ENCODE data around the gene EPM2A. TPM values are rescaled to one million over a fixed set of nuclear protein-coding genes. Genes with fewer than 3 reads are reported as not detected.

The EPM2A gene
- total RNA-seq, 5 donors from 2014 or later (not counting 1 experiment from before 2014, with no cell fraction given), result 9.0 to 13.5 (median 10.7) TPM

- Mint-ChIP-seq H3K27ac (no peak overlapping the region), H3K4me1 (peaks cover 3 to 11% (median 9%) of the 10 kb centered on the region in 3 donors), H3K36me3 (peaks cover 16% of the 10 kb centered on the region), H3K9me3 (no peaks in the 10 kb centered on the region), H3K4me3 (no peak overlapping the region), H3K27me3 (no peaks in the 10 kb centered on the region)
- ATAC-seq (replicated peaks in 1 of 4), result peak; percentile 60 to 82 (median 65)
- CTCF ChIA-PET, result interaction anchor here (0.5 to 1.7 kb wide), 19 partner anchors 9 to 1909 kb away, joined by 3 to 8 read pairs (median 3); no protein-coding TSS in a partner anchor
- Histone ChIP-seq H3K27me3 (replicated peaks in 1 of 2; ENCODE audit: control insufficient read depth in 2 of 2, extremely low read depth in 1 of 2, insufficient read depth in 2 of 2, low read length in 1 of 2) (no peaks in the 10 kb centered on the region), H3K4me3 (ENCODE audit: control insufficient read depth in 1 of 2, extremely low read depth in 1 of 2, low read length in 1 of 2) (no peak overlapping the region), H3K4me1 (ENCODE audit: control insufficient read depth in 1 of 2, extremely low read depth in 1 of 2, insufficient read depth in 2 of 2, low read length in 2 of 2) (peaks cover 0 to 3% of the 10 kb centered on the region in 2 experiments), H3K9me3 (no peaks in the 10 kb centered on the region), H3K36me3 (ENCODE audit: control insufficient read depth in 2 of 2, extremely low read depth in 1 of 2, insufficient read depth in 1 of 2, low read length in 1 of 2) (no peaks in the 10 kb centered on the region), H3K27ac (ENCODE audit: low read length) (no peak overlapping the region)
- WGBS (ENCODE audit: insufficient coverage), result 65% methylated on average over 10 of the region's 11 CpGs
- peak; percentile 18 to 79 (median 63) for DNase-seq
- POLR2A ChIA-PET, result interaction anchor here (0.5 to 0.6 kb wide), 2 partner anchors 40 to 330 kb away, joined by 3 read pairs; partner anchors contain the start of gene SHPRH (in 1 of the 2)
These were observed 101.2 kb downstream of the EPM2A start for GRCh38 chr6:145633981-145634627.

DNA sequence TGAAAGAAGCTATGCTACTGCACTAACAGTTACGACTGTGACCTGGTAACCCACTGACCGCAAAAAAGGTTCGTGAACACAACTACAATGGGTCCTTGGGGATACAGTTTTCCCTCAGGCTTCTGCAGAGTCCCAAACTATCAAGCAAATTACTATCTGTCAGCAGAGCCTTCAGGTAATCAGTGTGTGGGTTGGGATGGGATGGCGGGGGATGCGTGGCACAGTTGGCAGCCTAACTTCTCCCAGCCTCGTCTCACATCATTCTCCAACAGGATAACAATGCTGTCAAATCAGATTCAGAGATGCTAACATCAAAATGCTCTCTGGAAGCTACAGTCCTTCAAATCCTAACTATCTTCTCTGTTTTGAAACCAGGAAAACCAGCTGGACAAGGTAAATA lies 102.3 kb downstream of the EPM2A start:
- ATAC-seq (replicated peaks in 1 of 4), result no peak
- Mint-ChIP-seq H3K9me3 (no peaks in the 10 kb centered on the region), H3K4me1 (peaks cover 3 to 11% (median 9%) of the 10 kb centered on the region in 3 donors), H3K4me3 (no peak overlapping the region), H3K27me3 (no peaks in the 10 kb centered on the region), H3K27ac (no peak overlapping the region), H3K36me3 (peaks cover 26% of the 10 kb centered on the region)
- Histone ChIP-seq H3K27me3 (replicated peaks in 1 of 2; ENCODE audit: control insufficient read depth in 2 of 2, extremely low read depth in 1 of 2, insufficient read depth in 2 of 2, low read length in 1 of 2) (no peaks in the 10 kb centered on the region), H3K4me1 (ENCODE audit: control insufficient read depth in 1 of 2, extremely low read depth in 1 of 2, insufficient read depth in 2 of 2, low read length in 2 of 2) (peaks cover 0 to 3% of the 10 kb centered on the region in 2 experiments), H3K27ac (ENCODE audit: low read length) (no peak overlapping the region), H3K9me3 (no peaks in the 10 kb centered on the region), H3K36me3 (ENCODE audit: control insufficient read depth in 2 of 2, extremely low read depth in 1 of 2, insufficient read depth in 1 of 2, low read length in 1 of 2) (no peaks in the 10 kb centered on the region), H3K4me3 (ENCODE audit: control insufficient read depth in 1 of 2, extremely low read depth in 1 of 2, low read length in 1 of 2) (no peak overlapping the region)
- 89% methylated on average over 3 of the region's 6 CpGs for WGBS (ENCODE audit: insufficient coverage)
- DNase-seq, result no peak
- ChIA-PET CTCF (interaction anchor here (0.6 to 1.7 kb wide), 10 partner anchors 10 to 1050 kb away, joined by 3 to 6 read pairs (median 4); no protein-coding TSS in a partner anchor), POLR2A (no interaction called here)

DNA sequence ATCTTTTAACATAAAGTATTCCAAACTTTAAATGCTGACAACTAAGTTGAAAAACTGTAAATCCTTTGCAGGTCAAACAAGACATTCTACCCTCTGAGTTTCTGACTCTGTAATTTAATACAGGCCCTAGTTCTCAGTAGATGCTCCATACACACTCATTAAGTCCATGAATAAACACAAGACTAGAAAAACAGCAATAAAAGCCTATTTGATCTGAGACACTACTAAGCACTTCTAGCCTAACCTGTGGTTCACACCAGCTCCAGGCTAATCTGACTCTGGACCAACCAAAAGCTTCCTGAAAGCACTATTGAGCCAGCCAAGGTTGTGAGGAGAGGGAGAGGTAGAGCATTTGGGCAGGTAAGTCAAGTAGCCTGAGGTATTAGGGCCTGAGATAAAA lies 103.9 kb downstream of the EPM2A start:
- Histone ChIP-seq H3K27ac (ENCODE audit: low read length) (no peak overlapping the region), H3K36me3 (ENCODE audit: control insufficient read depth in 2 of 2, extremely low read depth in 1 of 2, insufficient read depth in 1 of 2, low read length in 1 of 2) (peaks cover 0 to 7% of the 10 kb centered on the region in 2 donors), H3K27me3 (replicated peaks in 1 of 2; ENCODE audit: control insufficient read depth in 2 of 2, extremely low read depth in 1 of 2, insufficient read depth in 2 of 2, low read length in 1 of 2) (no peaks in the 10 kb centered on the region), H3K9me3 (no peaks in the 10 kb centered on the region), H3K4me3 (ENCODE audit: control insufficient read depth in 1 of 2, extremely low read depth in 1 of 2, low read length in 1 of 2) (no peak overlapping the region), H3K4me1 (ENCODE audit: control insufficient read depth in 1 of 2, extremely low read depth in 1 of 2, insufficient read depth in 2 of 2, low read length in 2 of 2) (peaks cover 0 to 3% of the 10 kb centered on the region in 2 experiments)
- POLR2A ChIA-PET, result no interaction called here
- Mint-ChIP-seq H3K4me1 (peaks cover 3 to 11% (median 9%) of the 10 kb centered on the region in 3 donors), H3K4me3 (no peak overlapping the region), H3K27me3 (no peaks in the 10 kb centered on the region), H3K27ac (no peak overlapping the region), H3K9me3 (no peaks in the 10 kb centered on the region), H3K36me3 (peaks cover 37% of the 10 kb centered on the region)
- CTCF ChIA-PET, result interaction anchor here in 1 of 2 donors (0.8 kb wide), 1 partner anchor 1664 kb away, joined by 6 read pairs; no protein-coding TSS in a partner anchor
- ATAC-seq (replicated peaks in 1 of 4), result no peak
- DNase-seq, result no peak

DNA sequence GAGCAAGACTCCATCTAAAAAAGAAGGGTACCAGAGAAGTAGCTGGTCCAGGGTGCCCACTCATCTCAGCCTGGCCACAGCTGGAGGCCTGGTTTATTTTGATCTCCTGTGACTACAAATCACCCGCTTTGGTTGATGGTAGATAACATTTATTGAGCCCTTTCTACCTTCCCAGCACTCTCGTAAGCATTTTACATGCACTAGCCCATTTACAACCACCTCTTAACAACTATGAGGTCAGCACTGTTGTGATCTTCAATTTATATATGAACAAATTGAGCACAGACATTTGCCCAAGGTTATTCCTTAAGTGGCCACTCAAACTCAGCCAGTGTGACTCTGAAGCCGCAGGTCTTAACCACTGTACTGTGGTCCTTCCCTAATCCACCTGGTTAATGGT lies 104.7 kb downstream of the EPM2A start:
- no peaks in the 10 kb centered on the region for H3K9me3 ChIP-seq
- Mint-ChIP-seq H3K36me3 (peaks cover 43% of the 10 kb centered on the region), H3K4me1 (peaks cover 3 to 11% (median 9%) of the 10 kb centered on the region in 3 donors), H3K27me3 (no peaks in the 10 kb centered on the region), H3K27ac (no peak overlapping the region), H3K4me3 (no peak overlapping the region), H3K9me3 (no peaks in the 10 kb centered on the region)
- no peak overlapping the region for H3K27ac ChIP-seq (ENCODE audit: low read length)
- H3K4me1 ChIP-seq (ENCODE audit: control insufficient read depth in 1 of 2, extremely low read depth in 1 of 2, insufficient read depth in 2 of 2, low read length in 2 of 2), result peaks cover 0 to 3% of the 10 kb centered on the region in 2 experiments
- H3K36me3 ChIP-seq (ENCODE audit: control insufficient read depth in 2 of 2, extremely low read depth in 1 of 2, insufficient read depth in 1 of 2, low read length in 1 of 2), result peaks cover 0 to 7% of the 10 kb centered on the region in 2 donors
- POLR2A ChIA-PET, result no interaction called here
- no peak for ATAC-seq (replicated peaks in 1 of 4)
- no peak overlapping the region for H3K4me3 ChIP-seq (ENCODE audit: control insufficient read depth in 1 of 2, extremely low read depth in 1 of 2, low read length in 1 of 2)
- no peak for DNase-seq
- CTCF ChIA-PET, result no interaction called here
- H3K27me3 ChIP-seq (replicated peaks in 1 of 2; ENCODE audit: control insufficient read depth in 2 of 2, extremely low read depth in 1 of 2, insufficient read depth in 2 of 2, low read length in 1 of 2), result no peaks in the 10 kb centered on the region
- WGBS (ENCODE audit: insufficient coverage), result 100% methylated on average over 1 of the region's 3 CpGs

DNA sequence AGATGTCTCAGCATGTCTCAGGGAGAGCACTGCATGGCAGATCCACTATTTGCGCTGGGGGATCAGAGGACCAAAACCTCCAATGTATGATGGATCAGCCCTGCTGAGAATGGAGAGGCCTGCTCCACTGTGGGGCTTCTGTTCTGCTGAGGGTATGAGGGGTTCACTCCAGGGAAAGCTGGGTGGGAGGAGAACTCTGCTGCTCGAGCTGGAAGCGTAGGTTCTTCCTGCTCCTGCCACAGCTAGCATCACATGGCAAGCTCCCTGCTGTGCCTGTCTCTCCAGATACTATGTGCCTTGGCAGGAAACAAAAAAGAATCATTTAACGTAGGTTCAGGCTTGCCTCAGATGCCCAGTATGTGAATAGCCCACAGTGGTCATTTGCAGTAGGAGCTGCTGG lies 105.8 kb downstream of the EPM2A start:
- Mint-ChIP-seq H3K27ac (no peak overlapping the region), H3K36me3 (peaks cover 43% of the 10 kb centered on the region), H3K27me3 (no peaks in the 10 kb centered on the region), H3K9me3 (no peaks in the 10 kb centered on the region), H3K4me3 (no peak overlapping the region), H3K4me1 (peaks cover 3 to 7% (median 7%) of the 10 kb centered on the region in 3 donors)
- H3K4me1 ChIP-seq (ENCODE audit: control insufficient read depth in 1 of 2, extremely low read depth in 1 of 2, insufficient read depth in 2 of 2, low read length in 2 of 2), result peaks cover 0 to 3% of the 10 kb centered on the region in 2 experiments
- no peaks in the 10 kb centered on the region for H3K27me3 ChIP-seq (replicated peaks in 1 of 2; ENCODE audit: control insufficient read depth in 2 of 2, extremely low read depth in 1 of 2, insufficient read depth in 2 of 2, low read length in 1 of 2)
- ATAC-seq (replicated peaks in 1 of 4), result no peak
- no peak overlapping the region for H3K27ac ChIP-seq (ENCODE audit: low read length)
- DNase-seq, result no peak
- no peaks in the 10 kb centered on the region for H3K9me3 ChIP-seq
- H3K36me3 ChIP-seq (ENCODE audit: control insufficient read depth in 2 of 2, extremely low read depth in 1 of 2, insufficient read depth in 1 of 2, low read length in 1 of 2), result peaks cover 0 to 7% of the 10 kb centered on the region in 2 donors
- H3K4me3 ChIP-seq (ENCODE audit: control insufficient read depth in 1 of 2, extremely low read depth in 1 of 2, low read length in 1 of 2), result no peak overlapping the region
- ChIA-PET CTCF (no interaction called here), POLR2A (no interaction called here)
- 100% methylated on average over 3 of the region's 4 CpGs for WGBS (ENCODE audit: insufficient coverage)

DNA sequence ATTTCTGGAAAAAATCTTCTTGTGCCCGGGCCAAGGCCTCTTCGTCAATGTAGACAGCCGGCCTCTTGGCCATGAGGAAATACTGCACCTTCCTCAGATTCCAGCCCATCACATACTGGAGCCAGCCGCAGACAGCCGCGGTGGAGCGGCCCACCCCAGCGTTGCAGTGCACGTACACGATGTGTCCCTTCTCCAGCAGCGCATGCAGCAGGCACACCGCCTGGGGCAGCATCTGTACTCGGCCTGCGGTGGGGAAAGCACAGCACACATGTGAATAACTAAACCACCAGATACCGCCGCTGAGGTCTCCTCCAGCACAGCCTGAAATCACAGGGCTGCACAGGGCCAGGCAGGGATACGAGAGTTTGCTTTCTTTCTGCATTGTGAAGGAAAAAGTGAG lies 107.9 kb downstream of the EPM2A start:
- no peaks in the 10 kb centered on the region for H3K4me1 Mint-ChIP-seq
- Histone ChIP-seq H3K9me3 (no peaks in the 10 kb centered on the region), H3K4me1 (ENCODE audit: control insufficient read depth in 1 of 2, extremely low read depth in 1 of 2, insufficient read depth in 2 of 2, low read length in 2 of 2) (no peaks in the 10 kb centered on the region), H3K27me3 (replicated peaks in 1 of 2; ENCODE audit: control insufficient read depth in 2 of 2, extremely low read depth in 1 of 2, insufficient read depth in 2 of 2, low read length in 1 of 2) (no peaks in the 10 kb centered on the region), H3K36me3 (ENCODE audit: control insufficient read depth in 2 of 2, extremely low read depth in 1 of 2, insufficient read depth in 1 of 2, low read length in 1 of 2) (peaks cover 0 to 7% of the 10 kb centered on the region in 2 donors), H3K4me3 (ENCODE audit: control insufficient read depth in 1 of 2, extremely low read depth in 1 of 2, low read length in 1 of 2) (no peak overlapping the region), H3K27ac (ENCODE audit: low read length) (no peak overlapping the region)
- DNase-seq (no peak), ATAC-seq (replicated peaks in 1 of 4) (no peak)
- peaks cover 43% of the 10 kb centered on the region for H3K36me3 Mint-ChIP-seq
- no peak overlapping the region for H3K27ac Mint-ChIP-seq
- ChIA-PET POLR2A (no interaction called here), CTCF (no interaction called here)
- H3K9me3 Mint-ChIP-seq, result no peaks in the 10 kb centered on the region
- H3K27me3 Mint-ChIP-seq, result no peaks in the 10 kb centered on the region
- WGBS (ENCODE audit: insufficient coverage), result over 99% methylated on average over 16 of the region's 17 CpGs
- no peak overlapping the region for H3K4me3 Mint-ChIP-seq
